PFSK-1 (cell line): ENCODE measurements around the gene RUNX2.

Experiments used
- POLR2AphosphoS5 ChIP-seq: IDR thresholded peaks from 2 replicates; pipeline ENCODE4 v1.6.1; 2012; ENCODE audit warnings: low read depth, mild to moderate bottlenecking, control low read depth, low read length, moderate library complexity
- SIN3A ChIP-seq: IDR thresholded peaks from 2 replicates; pipeline ENCODE4 v1.6.1; 2012; ENCODE audit warnings: mild to moderate bottlenecking, low read length, moderate library complexity, borderline replicate concordance; ENCODE audit not compliant: insufficient read depth
- TAF1 ChIP-seq: IDR thresholded peaks from 2 replicates; pipeline ENCODE4 v1.6.1; 2012; ENCODE audit warnings: low read length, control low read depth, borderline replicate concordance; ENCODE audit not compliant: insufficient read depth

GRCh38 chr6:45457141-45457540, 129.0 kb downstream of the RUNX2 start:
- TF ChIP-seq SIN3A (no peak), TAF1 (no peak), POLR2AphosphoS5 (no peak)
